GM19351 (cell line): Measurements from ENCODE around the gene RAB2B.
A peak's percentile ranks its signal among the peaks of the same experiment; 100 is the strongest.

ENCODE experiments used
- ATAC-seq: cut with Tn5 transposase; IDR thresholded peaks from one replicate; pipeline ENCODE4 v1.9.1; 2021; ENCODE audit warnings: mild to moderate bottlenecking, moderate library complexity; ENCODE audit not compliant: unreplicated experiment

Gene RAB2B

GRCh38 chr14:21476925-21477681, at the start of gene RAB2B, which contains the start of gene TOX4:
Gene RAB2B, minus strand, starts transcription at chr14:21476959. Its CDS starts 87 bp downstream, at chr14:21476872.
Gene TOX4, plus strand, starts transcription at chr14:21477195. Its CDS starts 84 bp downstream, at chr14:21477279.
- peak; percentile 99 for ATAC-seq

GRCh38 chr14:21525962-21526671, 49.4 kb upstream of the RAB2B start, which contains the start of gene SALL2:
Gene SALL2, minus strand, starts transcription at chr14:21526346. Its CDS starts 219 bp downstream, at chr14:21526127.
- ATAC-seq: peak; percentile 54

- ATAC-seq: no peak
Observed at GRCh38 chr14:21525571-21525961, 48.8 kb upstream of the RAB2B start.

- no peak for ATAC-seq
Observed at GRCh38 chr14:21524575-21525490, 48.1 kb upstream of the RAB2B start.

- ATAC-seq: no peak
Observed at GRCh38 chr14:21523203-21523602, 46.4 kb upstream of the RAB2B start.

- no peak for ATAC-seq
Observed at GRCh38 chr14:21521501-21521900, 44.7 kb upstream of the RAB2B start.

GRCh38 chr14:21520767-21521166, 44.0 kb upstream of the RAB2B start:
- ATAC-seq: no peak

GRCh38 chr14:21518725-21519124, 42.0 kb upstream of the RAB2B start:
- no peak for ATAC-seq

- no peak for ATAC-seq
Observed at GRCh38 chr14:21514341-21514740, 37.6 kb upstream of the RAB2B start.

GRCh38 chr14:21510735-21511657, 34.2 kb upstream of the RAB2B start, which contains the start of gene METTL3:
Gene METTL3, minus strand, starts transcription at chr14:21511340. Its CDS starts 117 bp downstream, at chr14:21511223.
- peak; percentile 99 for ATAC-seq

GRCh38 chr14:21509432-21510143, 32.8 kb upstream of the RAB2B start:
- no peak for ATAC-seq

- no peak for ATAC-seq
Observed at GRCh38 chr14:21506557-21506956, 29.8 kb upstream of the RAB2B start.

GRCh38 chr14:21505012-21505553, 28.3 kb upstream of the RAB2B start:
- peak; percentile 89 for ATAC-seq

- ATAC-seq: no peak
Observed at GRCh38 chr14:21503376-21503775, 26.6 kb upstream of the RAB2B start.

- ATAC-seq: no peak
Observed at GRCh38 chr14:21501568-21501967, 24.8 kb upstream of the RAB2B start.

GRCh38 chr14:21498540-21499526, 22.1 kb upstream of the RAB2B start:
- ATAC-seq: no peak

GRCh38 chr14:21496453-21496852, 19.7 kb upstream of the RAB2B start:
- no peak for ATAC-seq
